Measurements from ENCODE around the gene ARFRP1. TPM values are rescaled to one million over a fixed set of nuclear protein-coding genes. Genes with fewer than 3 reads are reported as not detected.

The ARFRP1 gene
- total and polyA plus RNA-seq, 2 of the 13 experiments (the other 11 are each of a cell fraction or from before 2014, with no cell fraction given) = 32.0 to 51.1 TPM

- TF ChIP-seq ZNF180 (CRISPR knock-in tag; IDR thresholded peaks at IDR 0.05; ENCODE audit: borderline replicate concordance, low read depth) = no peak
- TF ChIP-seq SMARCC2 (IDR thresholded peaks at IDR 0.05) = no peak
- no peak for TF ChIP-seq ZGPAT (CRISPR knock-in tag; IDR thresholded peaks at IDR 0.05)
- TF ChIP-seq RBAK (CRISPR knock-in tag; IDR thresholded peaks at IDR 0.05) = no peak
- no peak for TF ChIP-seq ATF5 (CRISPR knock-in tag; IDR thresholded peaks at IDR 0.05; ENCODE audit: low read depth)
- TF ChIP-seq FOXK2 (IDR thresholded peaks at IDR 0.05) = no peak
- TF ChIP-seq RORA (CRISPR knock-in tag; IDR thresholded peaks at IDR 0.05) = no peak
- no peak for TF ChIP-seq ZBTB7B (CRISPR knock-in tag; IDR thresholded peaks at IDR 0.05)
- no peak for TF ChIP-seq ZNF883 (CRISPR knock-in tag; IDR thresholded peaks at IDR 0.05; ENCODE audit: not compliant biosample characterization)
- TF ChIP-seq ZNF136 (CRISPR knock-in tag; IDR thresholded peaks at IDR 0.05; ENCODE audit: low read depth) = no peak
- TF ChIP-seq THAP9 (CRISPR knock-in tag; IDR thresholded peaks at IDR 0.05; ENCODE audit: borderline replicate concordance) = no peak
- no peak for TF ChIP-seq TIGD3 (CRISPR knock-in tag; IDR thresholded peaks at IDR 0.05; ENCODE audit: borderline replicate concordance)
- no peak for TF ChIP-seq ZNF121 (CRISPR knock-in tag; IDR thresholded peaks at IDR 0.05)
- no peak for TF ChIP-seq CEBPG (CRISPR knock-in tag; IDR thresholded peaks at IDR 0.05)
- TF ChIP-seq ZNF552 (CRISPR knock-in tag; IDR thresholded peaks at IDR 0.05; ENCODE audit: borderline replicate concordance) = peak; percentile 25; the same call in 1 of the 2 replicates
- no peak for TF ChIP-seq SKI (IDR thresholded peaks at IDR 0.05; ENCODE audit: partially characterized antibody)
- TF ChIP-seq ZNF296 (CRISPR knock-in tag; conservative IDR thresholded peaks at IDR 0.05) = no peak
- TF ChIP-seq GTF3A (CRISPR knock-in tag; conservative IDR thresholded peaks at IDR 0.05) = no peak
- no peak for TF ChIP-seq GZF1 (CRISPR knock-in tag; IDR thresholded peaks at IDR 0.05)
- TF ChIP-seq NR3C1 (CRISPR knock-in tag; IDR thresholded peaks at IDR 0.05) = no peak
- no peak; the same call in 1 of the 2 replicates for TF ChIP-seq TRAFD1 (CRISPR knock-in tag; IDR thresholded peaks at IDR 0.05; ENCODE audit: borderline replicate concordance)
- no peak for TF ChIP-seq ZFP41 (CRISPR knock-in tag; IDR thresholded peaks at IDR 0.05; ENCODE audit: borderline replicate concordance)
- TF ChIP-seq HOXA3 (CRISPR knock-in tag; IDR thresholded peaks at IDR 0.05) = 0 out of 2 replicates have a peak, but pooled peaks have one; percentile 17
These were observed 38.4 kb upstream of the ARFRP1 start (continued) for GRCh38 chr20:63745961-63746731.
